NCI-H146 (cell line): ENCODE measurements around the gene CFB.
"Not testable (repeated sequence)": the region's sequence is repeated elsewhere in the genome, so short reads cannot be mapped to it uniquely, and the experiment has no call there.

Source experiments
- DNase-seq: peaks from one replicate; lab custom pipeline; 2025; lab: John Stamatoyannopoulos, UW

CFB gene

GRCh38 chr6:31971279-31971992 lies 25.5 kb downstream of the CFB start:
- DNase-seq = peak; percentile 22

- DNase-seq = peak; percentile 98
Measured at GRCh38 chr6:31971993-31972708, 26.3 kb downstream of the CFB start, which contains the start of gene DXO. TSS of gene DXO (minus strand) at chr6:31972138. CDS start at chr6:31971675, 463 bp downstream.

- peak; percentile 12 for DNase-seq
Measured at GRCh38 chr6:31972709-31973350, 26.9 kb downstream of the CFB start.

- not testable (repeated sequence) for DNase-seq
Measured at GRCh38 chr6:31976065-31976464, 30.2 kb downstream of the CFB start.

GRCh38 chr6:31977816-31978431 lies 32.0 kb downstream of the CFB start:
- DNase-seq = no peak

GRCh38 chr6:31978831-31979230 lies 32.9 kb downstream of the CFB start:
- DNase-seq = no peak

GRCh38 chr6:31979238-31979898 lies 33.5 kb downstream of the CFB start:
- no peak for DNase-seq

- DNase-seq = not testable (repeated sequence)
Measured at GRCh38 chr6:31980195-31980876, 34.4 kb downstream of the CFB start.

- DNase-seq = not testable (repeated sequence)
Measured at GRCh38 chr6:31980998-31981397, 35.1 kb downstream of the CFB start.

GRCh38 chr6:31981744-31982143 lies 35.8 kb downstream of the CFB start, which contains the start of gene C4A:
TSS of gene C4A (plus strand) at chr6:31982057. CDS start at chr6:31982108, 51 bp downstream.
- DNase-seq = not testable (repeated sequence)

GRCh38 chr6:31989363-31989762 lies 43.5 kb downstream of the CFB start:
- not testable (repeated sequence) for DNase-seq

GRCh38 chr6:31994421-31994820 lies 48.5 kb downstream of the CFB start:
- DNase-seq = not testable (repeated sequence)

GRCh38 chr6:31996385-31996784 lies 50.5 kb downstream of the CFB start:
- DNase-seq = not testable (repeated sequence)
